ENCODE measurements around the gene SHMT2. TPM values are rescaled to one million over a fixed set of nuclear protein-coding genes. Genes with fewer than 3 reads are reported as not detected.

The SHMT2 gene
- total and polyA plus RNA-seq, 2 of the 4 experiments (the other 2 are of a cell fraction) = 266 to 364 TPM

DNA sequence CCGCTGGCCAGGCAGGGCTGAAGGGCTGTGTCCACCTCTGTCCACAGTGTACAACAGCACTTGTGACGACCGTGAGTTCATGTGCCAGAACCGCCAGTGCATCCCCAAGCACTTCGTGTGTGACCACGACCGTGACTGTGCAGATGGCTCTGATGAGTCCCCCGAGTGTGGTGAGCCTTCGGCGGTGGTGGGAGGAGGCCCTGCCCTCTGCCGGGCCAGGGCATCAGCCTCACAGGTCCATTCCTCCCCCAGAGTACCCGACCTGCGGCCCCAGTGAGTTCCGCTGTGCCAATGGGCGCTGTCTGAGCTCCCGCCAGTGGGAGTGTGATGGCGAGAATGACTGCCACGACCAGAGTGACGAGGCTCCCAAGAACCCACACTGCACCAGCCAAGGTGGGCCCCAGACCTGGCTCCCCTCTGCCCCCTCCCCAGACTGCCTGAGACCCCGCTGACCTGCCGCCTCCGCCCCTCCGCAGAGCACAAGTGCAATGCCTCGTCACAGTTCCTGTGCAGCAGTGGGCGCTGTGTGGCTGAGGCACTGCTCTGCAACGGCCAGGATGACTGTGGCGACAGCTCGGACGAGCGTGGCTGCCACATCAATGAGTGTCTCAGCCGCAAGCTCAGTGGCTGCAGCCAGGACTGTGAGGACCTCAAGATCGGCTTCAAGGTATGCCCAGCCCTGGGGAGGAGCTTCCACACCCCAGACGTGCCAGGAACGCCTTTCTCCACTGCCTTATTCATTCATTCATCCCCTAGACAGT lies 33.7 kb upstream of the SHMT2 start:
- H3K23ac ChIP-seq (ENCODE audit: low read depth, low read length) = no peak overlapping the region
- H3K4ac ChIP-seq (ENCODE audit: low read depth, low read length) = no peak overlapping the region
- no peak overlapping the region for H2AFZ ChIP-seq (replicated peaks; ENCODE audit: low read length, poor library complexity)
- dilution Hi-C loops (cut with HindIII; ENCODE audit: low sequenced_read_pairs, unreplicated experiment) = no loop called here
- no peak overlapping the region for H4K91ac ChIP-seq (ENCODE audit: insufficient read depth, low read depth, low read length)
- H4K8ac ChIP-seq (ENCODE audit: low read depth in 2 of 2, low read length in 2 of 2) = no peak overlapping the region
- no peaks in the 10 kb centered on the region for H3K9me3 ChIP-seq (ENCODE audit: control insufficient read depth, insufficient read depth, low read length)
- no peak overlapping the region for H2BK120ac ChIP-seq (ENCODE audit: low read depth, low read length)
- H3K4me2 ChIP-seq (ENCODE audit: low read depth, low read length) = no peak overlapping the region
- no peak overlapping the region for H4K5ac ChIP-seq (ENCODE audit: low read depth, low read length)
- no peak overlapping the region for H2AK5ac ChIP-seq (ENCODE audit: low read depth, low read length)
- H3K4me3 ChIP-seq (ENCODE audit: insufficient read depth, low read depth, low read length) = no peak overlapping the region
- no peaks in the 10 kb centered on the region for H3K4me1 ChIP-seq (ENCODE audit: control insufficient read depth, insufficient read depth, low read length)
- H4K20me1 ChIP-seq (ENCODE audit: insufficient read depth, low read length) = peaks cover 15% of the 10 kb centered on the region
- H3K36me3 ChIP-seq (ENCODE audit: control insufficient read depth, insufficient read depth, low read length) = peaks cover 100% of the 10 kb centered on the region
- intact Hi-C loops (cut with micrococcal nuclease) = no loop called here
- peak overlapping the region; percentile 35 for H2AK9ac ChIP-seq (replicated peaks; ENCODE audit: low read depth, low read length, poor library complexity)
- no peak for ATAC-seq (ENCODE audit: low read depth)
- no peak overlapping the region for H3K56ac ChIP-seq (ENCODE audit: extremely low read depth, insufficient read depth, low read length)
- H3K9ac ChIP-seq (ENCODE audit: low read depth, low read length) = no peak overlapping the region
- no peak overlapping the region for H3K27ac ChIP-seq (ENCODE audit: insufficient read depth, low read length)
- in situ Hi-C loops (cut with MboI; ENCODE audit: low sequenced_read_pairs) = no loop called here
- CTCF ChIA-PET = no interaction called here
- TF ChIP-seq, protein P1, sequence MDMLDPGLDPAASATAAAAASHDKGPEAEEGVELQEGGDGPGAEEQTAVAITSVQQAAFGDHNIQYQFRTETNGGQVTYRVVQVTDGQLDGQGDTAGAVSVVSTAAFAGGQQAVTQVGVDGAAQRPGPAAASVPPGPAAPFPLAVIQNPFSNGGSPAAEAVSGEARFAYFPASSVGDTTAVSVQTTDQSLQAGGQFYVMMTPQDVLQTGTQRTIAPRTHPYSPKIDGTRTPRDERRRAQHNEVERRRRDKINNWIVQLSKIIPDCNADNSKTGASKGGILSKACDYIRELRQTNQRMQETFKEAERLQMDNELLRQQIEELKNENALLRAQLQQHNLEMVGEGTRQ (IDR thresholded peaks at IDR 0.05; ENCODE audit: low read depth, low read length) = no peak
- TF ChIP-seq, protein P2, sequence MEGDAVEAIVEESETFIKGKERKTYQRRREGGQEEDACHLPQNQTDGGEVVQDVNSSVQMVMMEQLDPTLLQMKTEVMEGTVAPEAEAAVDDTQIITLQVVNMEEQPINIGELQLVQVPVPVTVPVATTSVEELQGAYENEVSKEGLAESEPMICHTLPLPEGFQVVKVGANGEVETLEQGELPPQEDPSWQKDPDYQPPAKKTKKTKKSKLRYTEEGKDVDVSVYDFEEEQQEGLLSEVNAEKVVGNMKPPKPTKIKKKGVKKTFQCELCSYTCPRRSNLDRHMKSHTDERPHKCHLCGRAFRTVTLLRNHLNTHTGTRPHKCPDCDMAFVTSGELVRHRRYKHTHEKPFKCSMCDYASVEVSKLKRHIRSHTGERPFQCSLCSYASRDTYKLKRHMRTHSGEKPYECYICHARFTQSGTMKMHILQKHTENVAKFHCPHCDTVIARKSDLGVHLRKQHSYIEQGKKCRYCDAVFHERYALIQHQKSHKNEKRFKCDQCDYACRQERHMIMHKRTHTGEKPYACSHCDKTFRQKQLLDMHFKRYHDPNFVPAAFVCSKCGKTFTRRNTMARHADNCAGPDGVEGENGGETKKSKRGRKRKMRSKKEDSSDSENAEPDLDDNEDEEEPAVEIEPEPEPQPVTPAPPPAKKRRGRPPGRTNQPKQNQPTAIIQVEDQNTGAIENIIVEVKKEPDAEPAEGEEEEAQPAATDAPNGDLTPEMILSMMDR (conservative IDR thresholded peaks at IDR 0.05; ENCODE audit: low read depth, low read length) = no peak
- TF ChIP-seq NFE2L2 (IDR thresholded peaks at IDR 0.05; ENCODE audit: low read depth, low read length) (no peak), RAD21 (IDR thresholded peaks at IDR 0.05; ENCODE audit: low read length) (no peak), POLR2A (IDR thresholded peaks at IDR 0.05; ENCODE audit: low read depth, low read length) (no peak), SMC3 (IDR thresholded peaks at IDR 0.05; ENCODE audit: low read depth, low read length) (no peak), RFX5 (IDR thresholded peaks at IDR 0.05; ENCODE audit: low read depth, low read length) (no peak), CHD1 (IDR thresholded peaks at IDR 0.05; ENCODE audit: low read depth, low read length) (no peak), FOS (IDR thresholded peaks at IDR 0.05; ENCODE audit: low read depth, low read length) (no peak), CEBPB (IDR thresholded peaks at IDR 0.05; ENCODE audit: low read depth, low read length) (no peak), MAFK (IDR thresholded peaks at IDR 0.05; ENCODE audit: low read depth, low read length) (no peak), MXI1 (IDR thresholded peaks at IDR 0.05; ENCODE audit: borderline replicate concordance, low read depth, low read length) (no peak), MAZ (IDR thresholded peaks at IDR 0.05; ENCODE audit: borderline replicate concordance, low read depth, low read length) (no peak), RCOR1 (IDR thresholded peaks at IDR 0.05; ENCODE audit: insufficient replicate concordance, low read length) (no peak)
- TF ChIP-seq, protein P3, sequence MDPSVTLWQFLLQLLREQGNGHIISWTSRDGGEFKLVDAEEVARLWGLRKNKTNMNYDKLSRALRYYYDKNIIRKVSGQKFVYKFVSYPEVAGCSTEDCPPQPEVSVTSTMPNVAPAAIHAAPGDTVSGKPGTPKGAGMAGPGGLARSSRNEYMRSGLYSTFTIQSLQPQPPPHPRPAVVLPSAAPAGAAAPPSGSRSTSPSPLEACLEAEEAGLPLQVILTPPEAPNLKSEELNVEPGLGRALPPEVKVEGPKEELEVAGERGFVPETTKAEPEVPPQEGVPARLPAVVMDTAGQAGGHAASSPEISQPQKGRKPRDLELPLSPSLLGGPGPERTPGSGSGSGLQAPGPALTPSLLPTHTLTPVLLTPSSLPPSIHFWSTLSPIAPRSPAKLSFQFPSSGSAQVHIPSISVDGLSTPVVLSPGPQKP (IDR thresholded peaks at IDR 0.05; ENCODE audit: borderline replicate concordance, low read depth, low read length) = no peak
- no peak overlapping the region for H2BK15ac ChIP-seq (ENCODE audit: low read depth, low read length)
- H3K79me1 ChIP-seq (ENCODE audit: low read depth in 1 of 2, low read length in 2 of 2) = peaks cover 12 to 20% of the 10 kb centered on the region in 2 experiments
- POLR2A ChIA-PET (ENCODE audit: unreplicated experiment) = no interaction called here
- DNase-seq = no peak
- peaks cover 7% of the 10 kb centered on the region; the same call in 1 of the 2 replicates for H3K9me1 ChIP-seq (ENCODE audit: insufficient read depth, low read length)
- TSS peak; percentile 86 for BruUV-seq (replicated peaks)
- H3K18ac ChIP-seq (ENCODE audit: low read depth, low read length) = no peak overlapping the region
- no peak overlapping the region for H2BK20ac ChIP-seq (ENCODE audit: low read depth, low read length)
- no peak overlapping the region for H2BK5ac ChIP-seq (ENCODE audit: low read depth, low read length, poor library complexity, severe bottlenecking)
- 89% methylated on average over 24 of the region's 34 CpGs; no CpG with 5 or more reads in 1 of the 2 experiments for WGBS, 2 experiments (ENCODE audit: extremely low coverage in 2 of 2, insufficient read length in 1 of 2)
- no peak overlapping the region for H3K14ac ChIP-seq (replicated peaks; ENCODE audit: low read depth, low read length)
- no peaks in the 10 kb centered on the region for H3K27me3 ChIP-seq (ENCODE audit: control insufficient read depth, insufficient read depth, low read length)

All from IMR-90 (cell line).